GM21423 (cell line): ENCODE data around the gene CD276.

Experiments
- ATAC-seq: cut with Tn5 transposase; IDR thresholded peaks from one replicate; pipeline ENCODE4 v1.9.1; 2021; ENCODE audit warnings: mild to moderate bottlenecking, moderate library complexity; ENCODE audit not compliant: unreplicated experiment

Gene CD276

DNA sequence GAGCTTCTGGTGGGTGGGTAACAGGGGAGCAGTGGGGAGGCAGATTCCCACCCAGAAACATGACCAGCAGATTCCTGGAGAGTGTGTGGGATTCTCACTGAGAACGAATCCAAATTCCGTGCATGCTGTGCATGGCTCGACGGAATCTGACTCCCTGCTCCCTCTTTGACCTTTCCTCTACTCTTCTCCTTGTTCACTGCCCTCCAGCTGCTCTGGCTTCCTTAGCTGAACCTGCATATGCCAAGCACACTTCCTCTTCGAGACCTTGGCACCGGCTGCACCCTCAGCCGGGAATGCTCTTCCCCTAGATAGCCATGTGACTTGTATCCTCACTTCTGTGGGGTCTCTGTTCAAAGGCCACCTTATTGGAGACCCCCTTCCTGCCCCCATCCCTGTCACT lies 62.7 kb downstream of the CD276 start:
- ATAC-seq = no peak

DNA sequence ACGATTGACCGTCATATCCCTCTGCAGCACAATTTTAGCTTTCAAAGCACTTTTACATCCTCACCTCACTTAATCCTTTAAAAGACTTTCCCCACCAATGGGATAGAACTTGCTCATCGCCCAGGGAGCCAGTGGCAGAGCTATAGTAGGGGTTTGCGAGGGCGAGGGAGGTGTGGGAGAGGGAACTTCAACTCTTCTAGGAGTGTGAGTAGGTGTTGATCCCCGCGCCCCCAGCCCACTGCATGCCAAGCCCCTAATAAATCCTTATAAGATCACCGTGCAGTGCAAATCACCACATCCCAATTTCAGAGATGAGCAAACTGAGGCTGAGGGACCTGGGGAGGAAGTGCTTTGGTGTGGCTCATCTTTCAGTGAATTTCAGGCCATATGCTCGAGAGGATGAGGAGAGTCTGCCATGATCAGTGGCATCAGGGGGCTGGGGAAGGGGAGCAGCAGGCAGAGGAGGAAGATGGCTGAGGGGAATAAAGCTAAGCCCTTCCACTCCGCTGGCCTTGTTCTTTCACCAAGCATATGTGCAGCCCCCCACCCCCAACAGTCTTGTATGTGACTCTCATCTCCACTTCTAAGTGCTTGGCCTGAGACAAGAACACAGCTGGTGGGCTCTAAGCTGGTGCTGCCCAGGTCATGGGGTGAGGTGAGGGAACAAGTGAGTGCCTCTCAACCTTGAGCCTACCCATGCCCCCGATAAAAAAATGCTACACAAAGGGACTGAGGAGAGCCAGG lies 63.8 kb downstream of the CD276 start:
- no peak for ATAC-seq

DNA sequence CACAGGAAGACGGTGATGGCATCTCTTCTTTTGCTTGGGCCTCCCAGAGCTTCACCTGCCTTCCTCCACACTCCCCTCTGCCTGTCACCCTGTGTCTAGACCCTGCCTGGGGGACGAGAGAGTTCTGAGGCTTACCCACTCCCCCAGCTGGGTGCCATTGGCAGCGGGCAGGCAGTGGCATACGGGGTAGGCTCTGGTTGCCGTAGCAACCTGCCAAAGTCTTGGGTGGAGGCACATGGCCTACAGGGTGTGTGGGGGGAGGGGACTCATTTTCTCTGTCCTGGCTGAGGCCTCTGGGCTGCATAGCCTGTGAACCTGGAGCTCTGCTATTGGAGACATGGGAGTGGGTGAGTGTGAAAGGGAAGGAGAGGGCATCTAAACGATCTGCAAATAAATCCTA lies 64.5 kb downstream of the CD276 start:
- ATAC-seq = no peak

DNA sequence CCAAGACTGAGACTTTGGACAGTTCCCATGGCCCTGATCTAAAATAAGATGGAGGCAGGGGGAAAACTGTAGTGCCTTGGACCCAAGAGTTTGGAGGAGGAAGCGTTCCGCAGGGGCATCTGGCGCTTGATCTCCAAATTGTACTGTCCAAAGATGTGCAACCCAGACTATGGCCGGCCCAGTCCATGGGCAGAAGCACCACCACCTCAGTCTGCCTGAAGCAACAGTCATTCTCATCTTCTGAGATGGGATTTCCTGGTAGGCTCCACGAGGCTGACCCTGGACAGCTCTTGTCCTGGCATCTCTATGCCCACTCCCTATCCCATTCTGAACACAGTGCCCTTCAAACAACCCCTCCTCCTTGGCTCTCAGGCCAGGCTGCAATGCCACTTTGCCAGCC lies 65.3 kb downstream of the CD276 start:
- no peak for ATAC-seq

DNA sequence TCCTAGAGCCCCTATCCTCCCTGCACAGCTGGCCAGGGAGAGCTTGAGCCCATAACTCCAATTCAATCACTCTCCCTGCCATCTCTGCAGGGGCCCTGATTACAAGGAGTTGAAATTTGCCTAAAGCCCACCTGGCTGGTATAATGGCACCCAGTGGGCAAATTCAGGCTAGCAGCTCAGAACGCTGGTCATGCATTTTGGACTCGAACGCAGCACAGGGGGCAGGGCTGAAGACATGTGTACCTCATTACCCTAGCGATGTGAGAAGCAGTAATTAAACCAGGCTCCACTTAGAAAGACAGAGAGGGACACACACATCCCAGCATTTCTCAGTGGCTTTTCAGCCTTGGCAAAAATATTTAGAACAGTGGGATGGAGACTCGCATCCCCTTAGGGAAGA lies 65.8 kb downstream of the CD276 start:
- no peak for ATAC-seq

DNA sequence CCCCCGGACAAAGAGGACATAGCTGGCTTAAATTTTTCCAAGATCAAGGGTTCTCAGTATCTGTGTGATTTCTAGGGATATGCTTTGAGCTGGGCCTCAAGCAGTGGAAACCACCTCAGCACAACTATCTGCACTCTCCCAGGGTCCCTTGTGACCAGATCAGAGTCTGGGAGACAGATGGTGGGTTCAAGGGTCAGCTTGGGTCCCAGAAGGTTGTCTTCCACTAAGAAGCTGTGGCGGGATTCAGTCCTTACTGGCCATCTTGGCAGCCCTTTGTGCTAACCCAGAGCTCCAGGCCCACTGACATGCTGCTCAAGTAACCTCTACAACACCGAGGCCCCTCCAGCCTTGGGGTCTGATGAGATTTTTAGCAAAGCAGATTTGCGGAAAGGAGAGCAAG lies 66.3 kb downstream of the CD276 start:
- ATAC-seq = no peak

DNA sequence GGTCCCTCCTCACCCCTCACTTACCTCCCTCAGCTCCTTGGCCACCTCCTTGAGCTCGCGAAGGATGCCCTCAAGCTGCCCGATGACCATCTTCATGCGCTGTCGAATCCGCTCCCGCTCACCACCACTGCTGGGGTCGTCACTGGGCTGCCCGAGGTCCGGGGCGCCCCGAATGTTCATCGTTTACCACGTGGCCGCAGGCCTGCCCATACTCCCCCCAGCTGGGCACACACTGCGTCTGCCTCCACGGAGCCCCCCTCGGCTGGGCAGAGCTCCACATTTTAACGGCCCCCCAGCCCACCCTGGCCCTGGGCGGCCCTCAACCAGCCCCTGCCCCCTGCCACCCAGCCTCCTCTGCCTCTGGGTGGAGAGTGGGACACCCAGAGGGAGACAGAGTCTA lies 66.8 kb downstream of the CD276 start:
- no peak for ATAC-seq

DNA sequence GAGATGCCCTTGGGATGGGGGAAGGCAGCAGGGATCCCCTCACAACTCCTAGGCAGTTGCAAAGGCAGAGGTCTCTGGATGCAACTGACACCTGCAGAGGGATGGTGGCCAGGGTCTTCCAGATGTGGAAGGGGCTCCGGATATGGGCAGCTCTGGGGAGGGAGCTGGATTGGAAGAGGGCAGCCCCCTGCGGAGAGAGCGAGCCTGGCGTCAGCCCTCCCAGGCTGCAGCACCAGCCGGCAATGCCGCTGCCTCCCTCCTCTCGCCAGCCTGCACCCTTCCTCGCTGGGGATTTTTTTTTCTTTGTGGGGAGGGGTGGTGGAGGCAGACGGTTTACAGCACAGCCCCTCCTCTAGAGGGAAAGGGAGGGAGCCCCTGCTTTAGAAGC lies 67.3 kb downstream of the CD276 start:
- ATAC-seq = no peak

DNA sequence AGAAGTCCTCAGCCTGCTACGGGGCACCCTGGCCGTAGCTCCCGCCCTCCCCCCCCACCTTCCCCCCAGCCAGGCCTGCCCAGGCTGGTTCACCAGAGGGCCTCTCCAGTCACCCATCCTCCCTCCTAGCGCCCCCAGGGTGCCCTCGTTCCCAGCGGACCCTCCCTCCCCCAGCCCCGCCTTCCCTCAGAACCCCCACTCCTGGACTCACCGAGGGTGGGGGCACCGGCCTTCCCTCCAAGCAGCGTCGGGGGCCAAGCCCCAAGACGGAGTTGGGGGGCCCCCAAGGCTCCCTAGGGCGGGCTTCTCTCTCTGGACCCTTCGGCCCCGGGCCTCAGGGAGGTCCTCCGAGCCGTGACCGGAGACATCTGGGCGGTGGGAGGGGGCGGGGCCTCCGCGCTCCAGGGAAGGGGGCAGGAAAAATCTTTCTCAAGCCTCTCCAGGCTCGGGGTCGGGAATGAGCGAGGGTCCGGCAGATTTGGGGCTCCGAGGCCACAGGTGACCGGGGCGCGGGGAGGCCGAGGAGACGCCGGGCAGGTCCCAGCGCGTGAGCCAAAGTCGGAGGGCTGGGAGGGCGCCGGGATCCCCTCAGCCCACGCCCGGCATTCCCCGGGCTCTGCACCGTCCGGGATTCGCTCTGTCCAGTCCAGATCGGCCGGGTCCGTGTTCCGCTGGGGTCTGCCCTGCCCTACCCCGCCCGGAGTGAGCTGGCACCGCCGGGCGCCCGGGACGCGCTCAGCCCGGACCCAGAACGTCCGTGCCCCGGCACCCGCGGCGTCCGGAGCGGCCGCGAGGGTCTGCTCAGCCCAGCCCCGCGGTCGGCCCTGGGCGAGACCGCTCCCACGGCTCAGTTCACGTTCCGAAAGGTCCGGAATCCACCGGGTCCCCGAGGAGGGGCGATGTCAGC lies 68.0 kb downstream of the CD276 start:
- no peak for ATAC-seq

DNA sequence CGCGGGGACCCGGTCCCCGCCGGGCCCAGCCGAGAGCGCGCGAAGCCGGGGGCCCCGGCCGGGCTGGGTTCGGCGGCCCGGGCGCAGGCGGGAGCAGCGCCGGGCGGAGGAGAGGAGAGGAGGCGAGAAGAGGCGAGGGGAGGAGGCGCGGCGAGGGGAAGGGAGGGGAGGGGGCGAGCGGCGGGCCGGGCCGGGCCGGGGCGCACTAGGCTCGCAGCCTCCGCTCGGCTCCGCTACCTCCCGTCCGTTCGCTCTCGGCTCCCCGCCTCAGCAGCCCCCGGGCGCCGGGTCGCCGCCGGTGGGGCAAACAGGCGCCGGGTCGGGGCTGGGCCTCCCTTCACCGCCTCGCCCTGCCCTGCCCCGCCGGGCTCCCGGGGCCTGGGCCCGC lies 68.6 kb downstream of the CD276 start:
- no peak for ATAC-seq

DNA sequence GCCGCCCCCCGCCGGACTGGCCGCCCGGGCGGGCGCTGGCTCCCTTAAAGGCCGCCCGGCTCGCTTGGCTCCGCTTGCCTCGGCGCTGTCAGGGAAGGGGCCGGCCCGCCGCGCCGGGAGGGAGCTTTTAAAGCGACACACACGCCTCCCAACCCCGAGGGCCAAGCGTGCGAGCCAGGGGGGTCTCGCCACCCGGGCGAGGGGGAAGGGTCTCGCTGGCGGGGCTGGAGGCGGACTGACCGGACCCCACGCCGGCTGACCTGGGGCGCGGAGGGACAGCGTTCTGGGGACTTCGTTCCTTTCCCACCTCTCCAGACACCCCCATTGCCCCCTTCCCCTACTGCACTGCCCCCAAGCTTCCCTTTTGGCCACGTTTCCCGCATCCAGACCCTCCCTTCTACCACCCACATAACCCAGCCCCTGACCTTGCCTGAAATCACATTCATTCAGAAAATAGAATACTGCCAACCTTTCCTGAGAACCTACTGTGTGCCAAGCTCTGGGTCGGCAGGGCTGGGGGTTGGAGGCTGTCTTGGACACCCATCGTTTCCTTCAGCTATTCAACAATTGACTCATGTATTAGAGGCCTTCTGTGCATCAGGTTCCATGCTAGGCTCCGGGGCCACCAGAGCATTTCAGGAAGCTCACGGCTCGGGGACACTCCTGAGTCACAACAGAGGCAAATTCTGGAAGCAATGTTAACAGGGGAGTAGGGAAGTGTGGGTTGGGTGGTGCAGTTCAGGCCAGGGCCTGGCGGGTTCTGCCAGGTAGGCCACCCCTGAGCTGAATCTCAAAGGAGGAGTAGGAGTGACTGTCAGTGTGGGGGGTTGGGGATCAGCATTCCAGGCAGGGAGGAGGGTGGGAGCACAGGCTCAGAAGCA lies 69.3 kb downstream of the CD276 start, which contains the start of gene INSYN1:
Gene INSYN1 (minus strand): TSS at position 102 of the 881 bp plus-strand sequence. CDS start 2,221 bp downstream, outside the sequence.
- ATAC-seq = no peak

DNA sequence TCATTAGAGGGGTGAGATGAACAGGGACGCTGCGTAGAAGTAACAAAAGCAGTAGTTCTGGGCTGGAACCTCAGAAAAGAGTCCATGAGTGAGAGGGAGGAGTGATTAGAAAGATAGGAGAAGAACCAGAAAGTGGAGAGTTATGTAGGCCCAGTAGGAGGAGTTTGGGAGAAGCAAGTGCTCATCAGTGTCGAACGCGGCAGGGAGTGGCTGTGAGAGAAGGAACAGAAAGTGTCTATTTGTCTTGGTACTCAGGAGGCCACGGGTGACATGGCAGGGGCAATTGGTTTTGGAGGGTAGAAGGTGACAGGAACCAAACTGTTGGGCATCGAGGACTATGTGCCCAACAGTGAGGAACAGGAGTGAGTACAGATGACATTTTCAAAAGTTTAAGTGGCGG lies 70.3 kb downstream of the CD276 start:
- no peak for ATAC-seq

DNA sequence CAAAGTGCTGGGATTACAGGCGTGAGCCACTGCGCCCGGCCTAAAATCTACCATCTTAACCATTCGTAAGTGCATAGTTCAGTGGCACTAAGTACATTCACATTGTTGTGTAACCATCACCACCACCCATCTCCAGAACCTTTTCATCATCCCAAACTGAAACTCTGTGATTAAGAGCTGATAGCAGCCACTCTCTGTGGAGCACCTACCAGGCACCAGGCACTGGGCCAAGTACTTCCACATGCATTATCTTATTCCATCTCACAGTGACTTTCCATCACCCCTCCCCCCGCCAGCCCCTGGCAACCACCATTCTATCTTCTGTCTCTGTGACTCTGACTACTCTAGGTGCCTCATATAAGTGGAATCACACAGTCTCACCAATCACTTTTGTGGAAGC lies 71.3 kb downstream of the CD276 start:
- ATAC-seq = no peak

DNA sequence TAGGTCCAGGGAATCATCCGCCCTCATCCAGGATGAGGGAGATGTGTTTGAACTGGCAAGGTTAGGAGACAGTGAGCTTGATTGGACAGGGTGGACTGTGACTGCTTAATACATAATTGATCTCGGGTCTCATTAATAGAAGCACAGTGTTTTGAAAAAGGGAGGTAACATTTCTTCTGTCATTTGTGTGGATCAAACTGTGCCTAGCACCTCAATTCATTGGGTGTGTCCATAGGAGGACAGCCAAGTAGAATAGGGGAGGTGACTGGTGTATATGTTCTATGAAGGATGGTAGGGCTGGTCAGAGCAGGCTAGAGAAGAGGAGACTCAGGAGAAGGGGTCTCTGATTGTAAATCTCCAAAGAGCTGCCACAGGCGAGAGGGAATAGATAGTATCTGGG lies 71.8 kb downstream of the CD276 start:
- no peak for ATAC-seq

DNA sequence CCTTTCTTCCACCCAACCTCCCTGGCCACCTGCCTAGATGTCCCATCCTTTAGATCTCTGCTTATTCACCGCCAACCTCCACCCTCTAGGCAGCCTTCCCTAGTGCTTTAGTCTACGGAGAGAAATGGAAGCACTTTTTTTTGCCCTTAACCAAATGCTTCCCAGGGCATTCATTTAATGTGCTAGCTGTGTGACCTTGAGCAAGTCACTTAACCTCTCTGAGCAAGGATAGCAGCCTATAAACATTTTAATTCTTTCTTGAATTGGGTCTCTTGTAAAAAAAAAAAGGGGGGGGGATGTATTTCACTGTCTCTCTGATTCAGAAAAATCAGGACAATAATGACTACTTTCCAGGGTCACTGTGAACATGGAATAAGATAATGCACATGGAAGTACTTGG lies 72.2 kb downstream of the CD276 start:
- no peak for ATAC-seq

DNA sequence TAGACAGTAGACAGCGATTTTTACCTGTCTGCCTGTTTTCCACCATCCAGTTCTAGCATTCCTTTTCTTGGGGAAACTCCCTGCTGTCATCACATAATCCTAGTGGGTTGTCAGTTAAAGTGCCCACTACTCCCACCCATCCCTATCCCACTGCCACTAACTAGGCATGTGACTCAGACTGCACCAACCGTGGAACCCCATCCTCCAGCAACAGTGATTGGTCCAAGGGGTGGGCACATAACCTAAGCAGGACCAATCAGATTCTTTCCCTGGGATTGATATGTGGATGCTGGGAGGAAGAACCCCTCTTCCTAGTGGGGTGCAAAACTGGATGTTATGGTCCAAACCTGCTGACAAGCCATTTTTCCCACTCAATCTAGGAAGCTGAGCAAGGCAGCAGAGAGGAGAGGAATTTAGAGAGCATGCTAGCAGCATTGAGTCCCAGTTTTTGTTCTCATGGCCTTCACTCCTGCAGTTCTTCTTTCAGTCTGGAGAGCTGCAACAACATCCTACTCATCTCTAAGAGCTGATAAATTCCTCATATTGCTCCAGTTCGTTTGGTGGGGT lies 72.8 kb downstream of the CD276 start:
- no peak for ATAC-seq

DNA sequence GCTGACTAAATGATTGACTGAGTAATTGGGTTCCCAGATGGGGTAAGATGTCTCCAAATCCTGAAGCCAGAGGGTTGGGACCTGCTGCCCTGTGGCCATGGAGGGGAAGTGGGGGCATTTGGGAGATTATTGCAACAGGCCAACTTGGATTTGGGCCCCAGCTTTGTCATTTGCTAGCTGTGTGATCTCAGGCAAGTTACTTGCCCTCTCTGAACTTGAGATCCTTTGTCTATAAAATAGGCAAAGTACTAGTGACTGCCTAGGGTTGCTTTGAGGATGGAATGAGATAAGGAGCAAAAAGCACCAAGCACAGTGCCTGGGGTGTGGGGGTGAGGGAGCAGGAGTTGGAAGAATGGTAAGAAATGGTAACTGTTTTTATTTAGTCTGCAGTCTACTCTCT lies 73.4 kb downstream of the CD276 start:
- no peak for ATAC-seq

DNA sequence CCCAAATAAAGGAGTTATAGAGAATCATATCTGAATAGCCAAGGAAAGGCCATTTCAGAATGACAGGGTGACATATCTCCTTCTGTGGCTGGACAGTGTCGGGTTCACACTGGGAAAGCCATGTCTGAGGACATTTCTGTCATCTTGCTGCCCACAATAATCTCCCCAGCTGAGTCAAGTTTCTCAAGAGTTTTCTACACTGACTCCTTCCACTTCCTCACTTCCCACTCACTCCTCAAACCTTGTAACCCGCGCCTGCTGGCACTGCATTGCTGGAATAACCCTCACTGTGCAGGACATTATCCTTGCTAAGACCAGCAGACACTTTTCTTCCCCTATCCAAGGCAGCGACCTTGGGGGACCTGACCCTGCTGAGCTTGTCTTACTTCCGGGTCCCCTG lies 74.3 kb downstream of the CD276 start:
- no peak for ATAC-seq

DNA sequence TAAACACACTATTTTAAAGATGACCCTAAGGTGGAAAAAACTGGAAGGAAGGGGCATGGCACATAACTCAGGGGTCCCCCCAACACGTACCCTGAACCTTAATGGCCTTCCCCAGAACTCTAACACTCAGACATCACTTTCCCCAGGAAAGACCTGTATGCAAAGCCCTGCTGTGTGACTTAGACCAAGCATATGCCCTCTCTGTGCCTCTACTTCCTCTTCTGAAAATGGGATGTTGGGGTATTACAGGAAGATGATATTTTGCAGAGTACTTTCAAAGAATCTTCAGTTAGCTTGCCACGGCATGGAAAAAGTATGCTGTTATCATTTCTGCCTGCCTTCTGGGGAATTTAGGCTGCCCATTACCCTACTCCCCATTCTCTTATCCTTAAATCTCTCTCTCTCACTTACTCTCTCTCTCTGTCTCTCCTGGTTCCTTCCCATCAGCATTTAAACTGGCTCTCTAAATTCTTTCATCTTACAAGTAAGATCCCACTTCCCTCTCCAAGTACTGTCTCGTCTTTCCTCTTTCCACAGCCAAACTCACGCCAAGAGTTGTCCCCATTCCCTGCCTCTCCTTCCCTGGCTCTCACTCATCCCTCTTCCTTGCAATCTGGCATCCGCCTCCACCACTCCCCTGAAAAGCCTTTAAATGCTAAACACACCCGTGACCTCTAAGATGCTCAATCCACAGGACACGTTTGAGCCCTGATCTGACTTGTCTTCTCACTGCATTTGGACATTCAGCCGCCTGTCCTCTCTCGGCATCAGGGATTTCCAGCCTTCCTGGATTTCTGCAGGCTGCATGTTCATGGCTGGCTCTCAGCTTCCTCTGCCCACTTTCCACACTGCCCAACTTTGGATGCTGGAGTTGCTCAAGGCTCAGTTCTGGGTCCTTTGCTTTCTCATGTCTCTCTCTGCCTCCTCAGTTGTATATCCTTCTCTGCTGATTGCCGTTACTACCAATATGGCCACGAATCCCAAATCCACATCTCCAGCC lies 76.4 kb downstream of the CD276 start:
- no peak for ATAC-seq

DNA sequence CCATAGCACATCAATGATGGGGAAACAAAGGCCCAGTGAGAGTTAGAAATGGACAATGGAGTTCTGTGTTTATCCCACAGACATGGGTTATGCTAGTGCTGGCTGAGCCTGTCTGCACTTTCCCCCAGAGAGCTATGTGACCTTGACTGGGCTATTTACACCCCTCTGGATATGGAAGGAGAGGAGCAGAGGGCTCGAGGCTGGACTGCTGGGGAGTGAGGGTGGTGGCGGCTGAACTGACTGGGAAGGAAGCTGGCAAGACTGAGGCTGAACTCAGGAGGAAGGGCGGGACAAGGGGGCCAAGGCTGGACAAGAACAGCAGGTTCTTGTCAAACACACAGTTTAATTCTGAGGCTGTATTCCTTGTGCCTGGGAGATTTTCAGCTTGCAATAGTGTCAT lies 79.7 kb downstream of the CD276 start:
- no peak for ATAC-seq
